ENCODE data around the gene KLK6.

DNA sequence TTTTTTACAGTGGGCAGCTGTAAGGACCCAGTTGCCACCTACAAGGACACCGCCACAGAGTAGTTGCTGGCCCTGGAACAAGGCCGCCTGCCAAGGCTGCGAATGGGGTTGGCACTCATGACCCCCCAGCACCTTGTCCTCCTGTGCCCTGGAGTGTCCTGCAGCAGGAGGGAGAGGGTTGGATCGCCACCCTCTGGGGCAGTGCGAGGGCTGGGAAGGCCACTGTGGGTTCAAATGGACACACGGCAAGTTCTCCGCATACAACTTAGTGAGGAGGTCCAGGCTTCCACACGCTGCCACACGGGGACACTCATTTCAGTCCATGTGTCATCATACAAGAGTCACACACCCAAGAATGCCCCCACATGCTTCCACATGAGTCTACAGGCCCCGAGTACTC is 31.0 kb upstream of the KLK6 start:
- TF ChIP-seq ZNF230 (CRISPR knock-in tag; IDR thresholded peaks at IDR 0.05) (no peak), ZNF296 (CRISPR knock-in tag; conservative IDR thresholded peaks at IDR 0.05) (no peak), POLR2AphosphoS5 (IDR thresholded peaks at IDR 0.05; ENCODE audit: low read depth, low read length) (no peak), USF2 (IDR thresholded peaks at IDR 0.05; ENCODE audit: low read depth, low read length) (no peak), USF2 (CRISPR knock-in tag; IDR thresholded peaks at IDR 0.05; ENCODE audit: borderline replicate concordance) (no peak), EHMT2 (IDR thresholded peaks at IDR 0.05; ENCODE audit: borderline replicate concordance, low read depth, low read length) (no peak), PAF1 (CRISPR knock-in tag; IDR thresholded peaks at IDR 0.05) (no peak), MYNN (CRISPR knock-in tag; IDR thresholded peaks at IDR 0.05; ENCODE audit: low read depth) (no peak), RORA (CRISPR knock-in tag; IDR thresholded peaks at IDR 0.05) (no peak), ZNF232 (CRISPR knock-in tag; IDR thresholded peaks at IDR 0.05; ENCODE audit: borderline replicate concordance) (no peak), SRSF1 (optimal IDR thresholded peaks at IDR 0.05; ENCODE audit: low read depth, low read length) (no peak), NR2C2 (CRISPR knock-in tag; IDR thresholded peaks at IDR 0.05; ENCODE audit: borderline replicate concordance) (no peak)
- TF ChIP-seq, protein P1, sequence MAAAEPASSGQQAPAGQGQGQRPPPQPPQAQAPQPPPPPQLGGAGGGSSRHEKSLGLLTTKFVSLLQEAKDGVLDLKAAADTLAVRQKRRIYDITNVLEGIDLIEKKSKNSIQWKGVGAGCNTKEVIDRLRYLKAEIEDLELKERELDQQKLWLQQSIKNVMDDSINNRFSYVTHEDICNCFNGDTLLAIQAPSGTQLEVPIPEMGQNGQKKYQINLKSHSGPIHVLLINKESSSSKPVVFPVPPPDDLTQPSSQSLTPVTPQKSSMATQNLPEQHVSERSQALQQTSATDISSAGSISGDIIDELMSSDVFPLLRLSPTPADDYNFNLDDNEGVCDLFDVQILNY (CRISPR knock-in tag; conservative IDR thresholded peaks at IDR 0.05): no peak
- TF ChIP-seq, protein P2, sequence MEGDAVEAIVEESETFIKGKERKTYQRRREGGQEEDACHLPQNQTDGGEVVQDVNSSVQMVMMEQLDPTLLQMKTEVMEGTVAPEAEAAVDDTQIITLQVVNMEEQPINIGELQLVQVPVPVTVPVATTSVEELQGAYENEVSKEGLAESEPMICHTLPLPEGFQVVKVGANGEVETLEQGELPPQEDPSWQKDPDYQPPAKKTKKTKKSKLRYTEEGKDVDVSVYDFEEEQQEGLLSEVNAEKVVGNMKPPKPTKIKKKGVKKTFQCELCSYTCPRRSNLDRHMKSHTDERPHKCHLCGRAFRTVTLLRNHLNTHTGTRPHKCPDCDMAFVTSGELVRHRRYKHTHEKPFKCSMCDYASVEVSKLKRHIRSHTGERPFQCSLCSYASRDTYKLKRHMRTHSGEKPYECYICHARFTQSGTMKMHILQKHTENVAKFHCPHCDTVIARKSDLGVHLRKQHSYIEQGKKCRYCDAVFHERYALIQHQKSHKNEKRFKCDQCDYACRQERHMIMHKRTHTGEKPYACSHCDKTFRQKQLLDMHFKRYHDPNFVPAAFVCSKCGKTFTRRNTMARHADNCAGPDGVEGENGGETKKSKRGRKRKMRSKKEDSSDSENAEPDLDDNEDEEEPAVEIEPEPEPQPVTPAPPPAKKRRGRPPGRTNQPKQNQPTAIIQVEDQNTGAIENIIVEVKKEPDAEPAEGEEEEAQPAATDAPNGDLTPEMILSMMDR (CRISPR knock-in tag; IDR thresholded peaks at IDR 0.05): no peak

Data from HepG2 (cell line).